GM23338 (cell line): Measurements from ENCODE around the gene KCTD4. TPM values are rescaled to one million over a fixed set of nuclear protein-coding genes. Genes with fewer than 3 reads are reported as not detected.

Experiments
- CREB1 ChIP-seq: fragments of 250-450 bp; sonication (Bioruptor Pico); IDR thresholded peaks from 2 replicates; pipeline ENCODE4 v1.5.0; 2020; ENCODE audit warnings: low read depth, mild to moderate bottlenecking, moderate library complexity
- EZH2 ChIP-seq: fragments of 200-600 bp; sonication (generic); IDR thresholded peaks from one replicate; pipeline ENCODE4 v1.8.0; 2017; ENCODE audit warnings: antibody characterized with exemption, mild to moderate bottlenecking, low read depth; ENCODE audit not compliant: unreplicated experiment
- JUNB ChIP-seq: IDR thresholded peaks from one replicate; pipeline ENCODE4 v1.6.1; 2016; ENCODE audit warnings: antibody characterized with exemption; ENCODE audit not compliant: unreplicated experiment
- NANOG ChIP-seq: IDR thresholded peaks from 2 replicates; pipeline ENCODE4 v1.6.1; 2016; ENCODE audit warnings: antibody characterized with exemption, borderline replicate concordance
- POLR2AphosphoS5 ChIP-seq: IDR thresholded peaks from 2 replicates; pipeline ENCODE4 v1.6.1; 2016; ENCODE audit warnings: antibody characterized with exemption, low read depth
- REST ChIP-seq: IDR thresholded peaks from one replicate; pipeline ENCODE4 v1.6.1; 2018; ENCODE audit warnings: antibody characterized with exemption; ENCODE audit not compliant: unreplicated experiment
- ZNF462 ChIP-seq: fragments of 250-450 bp; sonication (Bioruptor Pico); IDR thresholded peaks from 2 replicates; pipeline ENCODE4 v1.5.0; 2020; ENCODE audit warnings: mild to moderate bottlenecking, moderate library complexity
- polyA plus RNA-seq: library from polyadenylated mRNA; unstranded; fragments of >200 nt; fragmentation: Nextera tagmentation; extraction: Ambion mirVana; gene quantifications from 2 replicates; pipeline ENCODE4 v1.2.1, GENCODE V29; 2016
- total RNA-seq: library from RNA; depleted of rRNA; stranded (reverse); fragments of >200 nt; shearing (Covaris generic); gene quantifications from 2 replicates; pipeline ENCODE4 v1.2.3, GENCODE V29; 2014

The KCTD4 gene
- total and polyA plus RNA-seq, 2 experiments from 2014 or later: 0.24 TPM; not detected in 1

DNA sequence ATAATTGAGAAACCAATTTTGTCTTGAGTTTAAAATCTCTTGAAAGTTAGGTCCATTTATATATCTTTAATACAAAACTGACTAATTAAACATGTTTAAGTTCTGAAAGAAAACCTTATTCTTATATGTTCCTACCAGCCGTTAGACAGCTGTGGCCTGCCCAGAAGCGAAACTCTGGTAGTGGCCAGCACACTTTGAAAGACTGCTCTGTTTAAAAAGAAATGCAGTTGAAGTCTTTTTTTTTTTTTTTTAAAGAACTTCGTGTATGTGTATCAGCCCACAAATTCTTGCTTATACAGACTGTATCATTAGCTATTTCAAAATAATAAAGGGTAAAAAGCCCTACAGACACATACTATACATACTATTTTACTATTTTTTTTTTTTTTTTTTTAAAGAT lies 34.0 kb downstream of the KCTD4 start (continued):
- no peak for TF ChIP-seq ZNF462 (CRISPR knock-in tag)
- no peak for TF ChIP-seq POLR2AphosphoS5
- no peak for TF ChIP-seq JUNB
- no peak for TF ChIP-seq NANOG
- no peak for TF ChIP-seq EZH2
- TF ChIP-seq REST: no peak
- no peak for TF ChIP-seq CREB1
